HCT116 (cell line): Measurements from ENCODE around the gene CRIP1.

ENCODE experiments used
- CTCF ChIP-seq, 3 experiments: fragments of 200-600 bp in 1 of 3; sonication (generic) in 1 of 3; IDR thresholded peaks in 2 of 3; conservative IDR thresholded peaks in 1 of 3; 2 replicates each; pipeline ENCODE4 v1.5.1; 2012 to 2017; ENCODE audit warnings: low read depth in 2 of 3, low read length in 2 of 3, antibody characterized with exemption in 1 of 3, borderline replicate concordance in 1 of 3, control low read depth in 1 of 3, mild to moderate bottlenecking in 1 of 3, mixed read lengths in 1 of 3, mixed run types in 1 of 3, moderate library complexity in 1 of 3; ENCODE audit not compliant: insufficient read depth in 1 of 3
- POLR2AphosphoS5 ChIP-seq: IDR thresholded peaks from 2 replicates; pipeline ENCODE4 v1.6.1; 2011; ENCODE audit warnings: mild to moderate bottlenecking, low read depth, low read length, moderate library complexity
- SIN3A ChIP-seq: IDR thresholded peaks from 2 replicates; pipeline ENCODE4 v1.6.1; 2012; ENCODE audit warnings: low read depth

GRCh38 chr14:105440992-105441391 is 45.7 kb upstream of the CRIP1 start:
- no peak for TF ChIP-seq SIN3A
- TF ChIP-seq POLR2AphosphoS5 = no peak
- TF ChIP-seq CTCF (IDR thresholded peaks at IDR 0.05 in 2 of 3, conservative IDR thresholded peaks at IDR 0.05 in 1 of 3; ENCODE audit: borderline replicate concordance in 1 of 3, insufficient read depth in 1 of 3, low read depth in 2 of 3, low read length in 2 of 3) = no peak
